GM23338 (cell line): Measurements from ENCODE around the gene ARHGEF40. TPM values are rescaled to one million over a fixed set of nuclear protein-coding genes. Genes with fewer than 3 reads are reported as not detected.

Experiments used
- ATAC-seq: fragments of 200-7000 bp; cut with Tn5 transposase; 3 replicates; pipeline ENCODE4 v1.9.1; 2020
- DNase-seq: peaks from one replicate; pipeline ENCODE4 v3.0.0-alpha.2; 2015; ENCODE audit warnings: low spot score
- H2AFZ ChIP-seq: fragments of 200-600 bp; sonication (generic); 2 replicates; pipeline ENCODE4 v1.8.0; 2016; ENCODE audit warnings: antibody characterized with exemption, mild to moderate bottlenecking, moderate library complexity
- H3F3A ChIP-seq: fragments of 200-600 bp; sonication (generic); replicated peaks from 2 replicates; pipeline ENCODE4 v1.8.0; 2017; ENCODE audit warnings: antibody characterized with exemption, mixed run types, low read depth
- H3K27ac ChIP-seq: fragments of 200-600 bp; sonication (generic); 2 replicates; pipeline ENCODE4 v1.6.1; 2016; ENCODE audit warnings: low read depth
- H3K27me3 ChIP-seq: fragments of 200-600 bp; sonication (generic); 2 replicates; pipeline ENCODE4 v1.8.0; 2016; ENCODE audit warnings: mild to moderate bottlenecking, mixed run types, moderate library complexity; ENCODE audit not compliant: insufficient read depth
- H3K36me3 ChIP-seq: fragments of 200-600 bp; sonication (generic); 2 replicates; pipeline ENCODE4 v1.8.0; 2016; ENCODE audit warnings: mild to moderate bottlenecking; ENCODE audit not compliant: insufficient read depth
- H3K4me1 ChIP-seq: fragments of 200-600 bp; sonication (generic); 2 replicates; pipeline ENCODE4 v1.8.0; 2016; ENCODE audit warnings: mild to moderate bottlenecking, moderate library complexity; ENCODE audit not compliant: insufficient read depth
- H3K4me2 ChIP-seq: fragments of 200-600 bp; sonication (generic); 2 replicates; pipeline ENCODE4 v1.7.1; 2017; ENCODE audit warnings: mixed run types
- H3K4me3 ChIP-seq: fragments of 200-600 bp; sonication (generic); 2 replicates; pipeline ENCODE4 v1.6.1; 2016; ENCODE audit warnings: mixed run types
- H3K79me2 ChIP-seq: fragments of 200-600 bp; sonication (generic); replicated peaks from 2 replicates; pipeline ENCODE4 v1.8.0; 2017; ENCODE audit warnings: mild to moderate bottlenecking; ENCODE audit not compliant: insufficient read depth
- H3K9me2 ChIP-seq: fragments of 200-600 bp; sonication (generic); 2 replicates; pipeline ENCODE4 v1.8.0; 2017; ENCODE audit not compliant: insufficient read depth
- H4K20me1 ChIP-seq: fragments of 200-600 bp; sonication (generic); replicated peaks from 2 replicates; pipeline ENCODE4 v1.8.0; 2017; ENCODE audit warnings: mild to moderate bottlenecking; ENCODE audit not compliant: insufficient read depth
- H3K27ac Mint-ChIP-seq: 2 replicates; pipeline ENCODE4 v1.8.0; 2020; ENCODE audit warnings: inconsistent platforms, mild to moderate bottlenecking, moderate library complexity, mixed read lengths
- H3K27me3 Mint-ChIP-seq: 3 replicates; pipeline ENCODE4 v1.8.0; 2022; ENCODE audit warnings: low read depth, mild to moderate bottlenecking, moderate library complexity, mixed read lengths, inconsistent platforms; ENCODE audit not compliant: insufficient read depth, poor library complexity
- H3K36me3 Mint-ChIP-seq: 3 replicates; pipeline ENCODE4 v1.8.0; 2021; ENCODE audit warnings: low read depth, mild to moderate bottlenecking, inconsistent platforms, moderate library complexity, mixed read lengths
- H3K4me1 Mint-ChIP-seq: 3 replicates; pipeline ENCODE4 v1.8.0; 2020; ENCODE audit warnings: mild to moderate bottlenecking, inconsistent platforms, mixed read lengths
- H3K4me3 Mint-ChIP-seq: 3 replicates; pipeline ENCODE4 v1.8.0; 2021; ENCODE audit warnings: moderate library complexity, mild to moderate bottlenecking, inconsistent platforms, mixed read lengths
- H3K9me3 Mint-ChIP-seq: 3 replicates; pipeline ENCODE4 v1.8.0; 2020; ENCODE audit warnings: moderate library complexity, mild to moderate bottlenecking, inconsistent platforms, mixed read lengths
- CTCF ChIP-seq, 2 experiments: fragments of 200-600 bp in 1 of 2; sonication (generic) in 1 of 2; conservative IDR thresholded peaks; 2 replicates each; pipeline versions ENCODE4 v1.5.1 to v1.6.1; 2016 to 2017; ENCODE audit warnings: antibody characterized with exemption in 2 of 2, low read depth in 2 of 2, mild to moderate bottlenecking in 2 of 2, moderate library complexity in 1 of 2
- EZH2 ChIP-seq: fragments of 200-600 bp; sonication (generic); IDR thresholded peaks from one replicate; pipeline ENCODE4 v1.8.0; 2017; ENCODE audit warnings: antibody characterized with exemption, mild to moderate bottlenecking, low read depth; ENCODE audit not compliant: unreplicated experiment
- JUNB ChIP-seq: IDR thresholded peaks from one replicate; pipeline ENCODE4 v1.6.1; 2016; ENCODE audit warnings: antibody characterized with exemption; ENCODE audit not compliant: unreplicated experiment
- POLR2AphosphoS5 ChIP-seq: IDR thresholded peaks from 2 replicates; pipeline ENCODE4 v1.6.1; 2016; ENCODE audit warnings: antibody characterized with exemption, low read depth
- polyA plus RNA-seq: library from polyadenylated mRNA; unstranded; fragments of >200 nt; fragmentation: Nextera tagmentation; extraction: Ambion mirVana; gene quantifications from 2 replicates; pipeline ENCODE4 v1.2.1, GENCODE V29; 2016
- total RNA-seq: library from RNA; depleted of rRNA; stranded (reverse); fragments of >200 nt; shearing (Covaris generic); gene quantifications from 2 replicates; pipeline ENCODE4 v1.2.3, GENCODE V29; 2014

Gene ARHGEF40
- total and polyA plus RNA-seq, 2 experiments from 2014 or later: 17.7 to 44.6 TPM

DNA sequence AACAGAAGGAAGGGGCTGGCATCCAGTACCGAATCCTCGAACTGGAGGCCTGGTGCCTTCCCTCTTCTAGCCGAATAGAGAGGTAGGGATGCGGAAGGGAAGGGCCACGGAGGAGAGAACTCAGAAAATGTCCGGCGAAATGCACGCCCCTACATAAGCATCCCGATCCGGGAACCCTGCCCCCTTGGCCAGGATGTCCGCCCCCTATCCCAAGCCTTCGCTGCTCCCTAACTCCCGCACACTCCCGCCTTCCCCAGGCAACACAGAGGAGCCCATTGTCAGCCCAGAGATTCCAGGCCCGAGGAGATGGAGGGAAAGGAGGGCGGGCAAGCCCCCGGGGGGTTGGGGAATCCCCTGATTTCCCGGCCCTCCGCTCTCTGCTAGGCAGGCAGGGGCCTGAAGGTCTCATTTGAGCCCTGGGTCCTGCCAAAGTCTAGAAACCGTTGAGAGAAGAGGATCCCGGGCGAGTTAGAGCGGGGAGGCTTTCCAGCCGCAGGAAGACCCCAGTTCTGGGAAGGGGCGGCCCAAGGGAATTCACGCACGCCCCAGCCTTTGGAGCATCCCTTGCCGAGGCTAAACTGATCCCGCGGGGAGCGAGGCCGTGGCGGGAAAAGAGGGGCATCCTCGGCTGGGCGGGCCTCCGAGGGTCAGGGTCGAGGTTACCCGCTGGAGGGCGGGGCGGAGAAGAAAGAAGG lies 569 bp upstream of the ARHGEF40 start:
- H3K27me3 Mint-ChIP-seq: peaks cover 23% of the 10 kb centered on the region
- H3K4me1 Mint-ChIP-seq: peaks cover 35% of the 10 kb centered on the region
- ATAC-seq (peak; percentile 57), DNase-seq (peak; percentile 91)
- Histone ChIP-seq H4K20me1 (no peaks in the 10 kb centered on the region; the same call in 1 of the 2 replicates), H2AFZ (peak overlapping the region; percentile 96), H3K27ac (no peak overlapping the region), H3K4me3 (peak overlapping the region; percentile 95), H3F3A (peaks cover 17% of the 10 kb centered on the region), H3K27me3 (peaks cover 27% of the 10 kb centered on the region), H3K9me2 (no peaks in the 10 kb centered on the region), H3K4me1 (peaks cover 13% of the 10 kb centered on the region), H3K36me3 (peaks cover 4% of the 10 kb centered on the region; the same call in 1 of the 2 replicates), H3K79me2 (peaks cover 6% of the 10 kb centered on the region), H3K4me2 (peak overlapping the region; percentile 98)
- peak overlapping the region; percentile 80 for H3K4me3 Mint-ChIP-seq
- TF ChIP-seq JUNB (no peak), POLR2AphosphoS5 (peak; percentile 36; the same call in 1 of the 2 replicates)
- H3K27ac Mint-ChIP-seq: peak overlapping the region; percentile 75
- no peaks in the 10 kb centered on the region; the same call in 2 of the 3 replicates for H3K9me3 Mint-ChIP-seq
- H3K36me3 Mint-ChIP-seq: peaks cover 21% of the 10 kb centered on the region

GRCh38 chr14:21070610-21071224 lies 613 bp downstream of the ARHGEF40 start:
- Mint-ChIP-seq H3K27me3 (peaks cover 23% of the 10 kb centered on the region), H3K4me1 (peaks cover 35% of the 10 kb centered on the region), H3K4me3 (peak overlapping the region; percentile 97), H3K36me3 (peaks cover 32% of the 10 kb centered on the region), H3K27ac (peak overlapping the region; percentile 96), H3K9me3 (no peaks in the 10 kb centered on the region; the same call in 1 of the 3 replicates)
- Histone ChIP-seq H3F3A (peaks cover 17% of the 10 kb centered on the region), H3K4me1 (peaks cover 13% of the 10 kb centered on the region), H3K79me2 (peaks cover 6% of the 10 kb centered on the region), H3K27ac (peak overlapping the region; percentile 92), H3K36me3 (peaks cover 4% of the 10 kb centered on the region; the same call in 1 of the 2 replicates), H3K9me2 (no peaks in the 10 kb centered on the region), H2AFZ (peak overlapping the region; percentile 69), H3K4me2 (peak overlapping the region; percentile 98), H4K20me1 (no peaks in the 10 kb centered on the region; the same call in 1 of the 2 replicates), H3K4me3 (peak overlapping the region; percentile 95), H3K27me3 (peaks cover 27% of the 10 kb centered on the region)
- ATAC-seq (peak; percentile 18), DNase-seq (peak; percentile 82)
- TF ChIP-seq EZH2 (no peak), CTCF (conservative IDR thresholded peaks at IDR 0.05; ENCODE audit: low read depth in 2 of 2) (peak; percentile 16 to 34; a peak in 1 of 4 replicates)
